Liver (tissue), 9 donors: ENCODE results near the gene BCL7C. TPM values are rescaled to one million over a fixed set of nuclear protein-coding genes. Genes with fewer than 3 reads are reported as not detected.

ENCODE experiments used
- DNase-seq: peaks from one replicate; pipeline ENCODE4 v3.0.0-alpha.2; 2017; ENCODE audit warnings: low spot score
- H3K27ac ChIP-seq, 2 donors: one replicate each; pipeline ENCODE4 v1.7.0; 2013; ENCODE audit warnings: inconsistent platforms in 2 of 2, low read length in 2 of 2, control low read depth in 1 of 2, low read depth in 1 of 2, mild to moderate bottlenecking in 1 of 2
- H3K27me3 ChIP-seq, 4 donors: one replicate each; pipeline versions ENCODE4 v1.6.1 to v1.7.0; 2013; ENCODE audit warnings: low read length in 3 of 4, inconsistent platforms in 1 of 4, mild to moderate bottlenecking in 1 of 4, moderate library complexity in 1 of 4; ENCODE audit not compliant: control insufficient read depth in 4 of 4, insufficient read depth in 4 of 4
- H3K36me3 ChIP-seq, 4 donors: one replicate each; pipeline versions ENCODE4 v1.6.1 to v1.7.0; 2013; ENCODE audit warnings: low read length in 3 of 4, mild to moderate bottlenecking in 3 of 4, low read depth in 1 of 4, moderate library complexity in 1 of 4; ENCODE audit not compliant: control insufficient read depth in 4 of 4, insufficient read depth in 3 of 4
- H3K4me1 ChIP-seq, 4 donors: one replicate each; pipeline versions ENCODE4 v1.6.1 to v1.7.0; 2013; ENCODE audit warnings: low read length in 3 of 4, mild to moderate bottlenecking in 3 of 4, moderate library complexity in 1 of 4; ENCODE audit not compliant: control insufficient read depth in 4 of 4, insufficient read depth in 4 of 4
- H3K4me3 ChIP-seq, 3 donors: one replicate each; pipeline versions ENCODE4 v1.6.1 to v1.7.0; 2013; ENCODE audit warnings: low read length in 3 of 3, control low read depth in 1 of 3, low read depth in 1 of 3, mild to moderate bottlenecking in 1 of 3
- H3K9ac ChIP-seq, 2 donors: one replicate each; pipeline ENCODE4 v1.7.0; 2013; ENCODE audit warnings: low read length in 2 of 2, mild to moderate bottlenecking in 2 of 2, moderate library complexity in 2 of 2, control low read depth in 1 of 2, low read depth in 1 of 2
- H3K9me3 ChIP-seq, 4 donors: one replicate each; pipeline versions ENCODE4 v1.6.1 to v1.7.0; 2013; ENCODE audit warnings: low read length in 3 of 4; ENCODE audit not compliant: control insufficient read depth in 4 of 4
- EGR1 ChIP-seq, 2 donors: IDR thresholded peaks; 2 replicates each; pipeline ENCODE4 v1.6.1; 2016 to 2018; ENCODE audit warnings: antibody characterized with exemption in 2 of 2, low read depth in 2 of 2
- FOXA1 ChIP-seq: IDR thresholded peaks from 2 replicates; pipeline ENCODE4 v1.6.1; 2016; ENCODE audit warnings: antibody characterized with exemption
- FOXA2 ChIP-seq: IDR thresholded peaks from 2 replicates; pipeline ENCODE4 v1.6.1; 2016; ENCODE audit warnings: antibody characterized with exemption
- GABPA ChIP-seq, 2 donors: IDR thresholded peaks in 1 of 2; conservative IDR thresholded peaks in 1 of 2; 2 replicates each; pipeline ENCODE4 v1.6.1; 2016; ENCODE audit warnings: antibody characterized with exemption in 2 of 2, mild to moderate bottlenecking in 1 of 2, moderate library complexity in 1 of 2
- HNF4A ChIP-seq, 2 donors: conservative IDR thresholded peaks; 2 replicates each; pipeline ENCODE4 v1.6.1; 2016; ENCODE audit warnings: antibody characterized with exemption in 2 of 2, mild to moderate bottlenecking in 2 of 2
- HNF4G ChIP-seq: IDR thresholded peaks from 2 replicates; pipeline ENCODE4 v1.6.1; 2016; ENCODE audit warnings: antibody characterized with exemption
- JUND ChIP-seq, 2 donors: IDR thresholded peaks; 2 replicates each; pipeline ENCODE4 v1.6.1; 2016; ENCODE audit warnings: antibody characterized with exemption in 2 of 2
- NR2F2 ChIP-seq: IDR thresholded peaks from 2 replicates; pipeline ENCODE4 v1.6.1; 2016; ENCODE audit warnings: antibody characterized with exemption
- RAD21 ChIP-seq, 2 donors: IDR thresholded peaks; 2 replicates each; pipeline ENCODE4 v1.6.1; 2016; ENCODE audit warnings: antibody characterized with exemption in 2 of 2, mild to moderate bottlenecking in 2 of 2
- RXRA ChIP-seq, 2 donors: IDR thresholded peaks; 2 replicates each; pipeline ENCODE4 v1.6.1; 2017 to 2018; ENCODE audit warnings: antibody characterized with exemption in 2 of 2, mild to moderate bottlenecking in 1 of 2
- SP1 ChIP-seq: IDR thresholded peaks from 2 replicates; pipeline ENCODE4 v1.6.1; 2018; ENCODE audit warnings: antibody characterized with exemption, mild to moderate bottlenecking
- TAF1 ChIP-seq: conservative IDR thresholded peaks from 2 replicates; pipeline ENCODE4 v1.6.1; 2016; ENCODE audit warnings: antibody characterized with exemption, mild to moderate bottlenecking
- YY1 ChIP-seq: IDR thresholded peaks from 2 replicates; pipeline ENCODE4 v1.6.1; 2016; ENCODE audit warnings: antibody characterized with exemption, mild to moderate bottlenecking
- ZBTB33 ChIP-seq: IDR thresholded peaks from 2 replicates; pipeline ENCODE4 v1.6.1; 2016; ENCODE audit warnings: antibody characterized with exemption
- WGBS: extraction: QIAGEN DNeasy Blood & Tissue Kit; methylation state at CpG from one replicate; pipeline ENCODE4 v1.1.7; 2013; 5-methylcytosine and 5-hydroxymethylcytosine counted together
- polyA plus RNA-seq, 2 donors: library from polyadenylated mRNA; stranded (reverse) in 1 of 2; unstranded in 1 of 2; fragments of 200-250 nt in 1 of 2; fragments of >200 nt in 1 of 2; fragmentation: Nextera tagmentation in 1 of 2; extraction: Ambion mirVana in 1 of 2; gene quantifications; one replicate each; pipeline versions ENCODE4 v1.2.1 to v1.2.3, GENCODE V29; 2013 to 2015
- total RNA-seq, 2 donors: library from RNA; depleted of rRNA; stranded (reverse); fragments of >200 nt; gene quantifications; one replicate each; pipeline ENCODE4 v1.2.3, GENCODE V29; 2014
- TF ChIP-seq, protein P1 (sequence below): IDR thresholded peaks from 2 replicates; pipeline ENCODE4 v1.6.1; 2016; ENCODE audit warnings: antibody characterized with exemption
- TF ChIP-seq, protein P2 (sequence below): IDR thresholded peaks from 2 replicates; pipeline ENCODE4 v1.6.1; 2016; ENCODE audit warnings: antibody characterized with exemption
- TF ChIP-seq, protein P3 (sequence below): fragments of 150-350 bp; IDR thresholded peaks from 2 replicates; pipeline ENCODE4 v1.5.1; 2017; ENCODE audit warnings: improper control_type of control experiment, low read depth, low read length; ENCODE audit not compliant: missing input control
- TF ChIP-seq, protein P4 (sequence below): IDR thresholded peaks from 2 replicates; pipeline ENCODE4 v1.6.1; 2016; ENCODE audit warnings: antibody characterized with exemption, mild to moderate bottlenecking
- donor health status: healthy.
- donor health status: healthy.
- donor health status: healthy.
- donor health status: healthy.
- donor health status: healthy.

The BCL7C gene
- total and polyA plus RNA-seq, 4 donors, result 3.4 to 7.1 (median 5.5) TPM

GRCh38 chr16:30930160-30930571 is 36.3 kb upstream of the BCL7C start:
- TF ChIP-seq NR2F2, result no peak
- TF ChIP-seq TAF1, result no peak
- TF ChIP-seq EGR1 (IDR thresholded peaks at IDR 0.05; ENCODE audit: low read depth in 2 of 2), result no peak
- no peak for TF ChIP-seq YY1
- no peak for TF ChIP-seq RAD21 (IDR thresholded peaks at IDR 0.05)
- no peak for TF ChIP-seq HNF4A (conservative IDR thresholded peaks at IDR 0.05)
- TF ChIP-seq, protein P1, sequence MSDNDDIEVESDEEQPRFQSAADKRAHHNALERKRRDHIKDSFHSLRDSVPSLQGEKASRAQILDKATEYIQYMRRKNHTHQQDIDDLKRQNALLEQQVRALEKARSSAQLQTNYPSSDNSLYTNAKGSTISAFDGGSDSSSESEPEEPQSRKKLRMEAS, result no peak
- TF ChIP-seq, protein P2, sequence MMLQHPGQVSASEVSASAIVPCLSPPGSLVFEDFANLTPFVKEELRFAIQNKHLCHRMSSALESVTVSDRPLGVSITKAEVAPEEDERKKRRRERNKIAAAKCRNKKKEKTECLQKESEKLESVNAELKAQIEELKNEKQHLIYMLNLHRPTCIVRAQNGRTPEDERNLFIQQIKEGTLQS, result no peak
- TF ChIP-seq HNF4G, result no peak
- no peak for TF ChIP-seq JUND (IDR thresholded peaks at IDR 0.05)
- TF ChIP-seq ZBTB33, result no peak
- TF ChIP-seq FOXA2, result no peak
- TF ChIP-seq RXRA (IDR thresholded peaks at IDR 0.05), result no peak
- no peak for TF ChIP-seq GABPA (IDR thresholded peaks at IDR 0.05 in 1 of 2, conservative IDR thresholded peaks at IDR 0.05 in 1 of 2)
- TF ChIP-seq, protein P3, sequence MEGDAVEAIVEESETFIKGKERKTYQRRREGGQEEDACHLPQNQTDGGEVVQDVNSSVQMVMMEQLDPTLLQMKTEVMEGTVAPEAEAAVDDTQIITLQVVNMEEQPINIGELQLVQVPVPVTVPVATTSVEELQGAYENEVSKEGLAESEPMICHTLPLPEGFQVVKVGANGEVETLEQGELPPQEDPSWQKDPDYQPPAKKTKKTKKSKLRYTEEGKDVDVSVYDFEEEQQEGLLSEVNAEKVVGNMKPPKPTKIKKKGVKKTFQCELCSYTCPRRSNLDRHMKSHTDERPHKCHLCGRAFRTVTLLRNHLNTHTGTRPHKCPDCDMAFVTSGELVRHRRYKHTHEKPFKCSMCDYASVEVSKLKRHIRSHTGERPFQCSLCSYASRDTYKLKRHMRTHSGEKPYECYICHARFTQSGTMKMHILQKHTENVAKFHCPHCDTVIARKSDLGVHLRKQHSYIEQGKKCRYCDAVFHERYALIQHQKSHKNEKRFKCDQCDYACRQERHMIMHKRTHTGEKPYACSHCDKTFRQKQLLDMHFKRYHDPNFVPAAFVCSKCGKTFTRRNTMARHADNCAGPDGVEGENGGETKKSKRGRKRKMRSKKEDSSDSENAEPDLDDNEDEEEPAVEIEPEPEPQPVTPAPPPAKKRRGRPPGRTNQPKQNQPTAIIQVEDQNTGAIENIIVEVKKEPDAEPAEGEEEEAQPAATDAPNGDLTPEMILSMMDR, result no peak
- TF ChIP-seq, protein P4, sequence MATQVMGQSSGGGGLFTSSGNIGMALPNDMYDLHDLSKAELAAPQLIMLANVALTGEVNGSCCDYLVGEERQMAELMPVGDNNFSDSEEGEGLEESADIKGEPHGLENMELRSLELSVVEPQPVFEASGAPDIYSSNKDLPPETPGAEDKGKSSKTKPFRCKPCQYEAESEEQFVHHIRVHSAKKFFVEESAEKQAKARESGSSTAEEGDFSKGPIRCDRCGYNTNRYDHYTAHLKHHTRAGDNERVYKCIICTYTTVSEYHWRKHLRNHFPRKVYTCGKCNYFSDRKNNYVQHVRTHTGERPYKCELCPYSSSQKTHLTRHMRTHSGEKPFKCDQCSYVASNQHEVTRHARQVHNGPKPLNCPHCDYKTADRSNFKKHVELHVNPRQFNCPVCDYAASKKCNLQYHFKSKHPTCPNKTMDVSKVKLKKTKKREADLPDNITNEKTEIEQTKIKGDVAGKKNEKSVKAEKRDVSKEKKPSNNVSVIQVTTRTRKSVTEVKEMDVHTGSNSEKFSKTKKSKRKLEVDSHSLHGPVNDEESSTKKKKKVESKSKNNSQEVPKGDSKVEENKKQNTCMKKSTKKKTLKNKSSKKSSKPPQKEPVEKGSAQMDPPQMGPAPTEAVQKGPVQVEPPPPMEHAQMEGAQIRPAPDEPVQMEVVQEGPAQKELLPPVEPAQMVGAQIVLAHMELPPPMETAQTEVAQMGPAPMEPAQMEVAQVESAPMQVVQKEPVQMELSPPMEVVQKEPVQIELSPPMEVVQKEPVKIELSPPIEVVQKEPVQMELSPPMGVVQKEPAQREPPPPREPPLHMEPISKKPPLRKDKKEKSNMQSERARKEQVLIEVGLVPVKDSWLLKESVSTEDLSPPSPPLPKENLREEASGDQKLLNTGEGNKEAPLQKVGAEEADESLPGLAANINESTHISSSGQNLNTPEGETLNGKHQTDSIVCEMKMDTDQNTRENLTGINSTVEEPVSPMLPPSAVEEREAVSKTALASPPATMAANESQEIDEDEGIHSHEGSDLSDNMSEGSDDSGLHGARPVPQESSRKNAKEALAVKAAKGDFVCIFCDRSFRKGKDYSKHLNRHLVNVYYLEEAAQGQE, result no peak
- no peak for TF ChIP-seq FOXA1
- no peak for TF ChIP-seq SP1
- no peaks in the 10 kb centered on the region for H3K27me3 ChIP-seq
- no peak for DNase-seq
- no peak overlapping the region for H3K27ac ChIP-seq
- H3K9me3 ChIP-seq, result no peaks in the 10 kb centered on the region
- no peak overlapping the region for H3K9ac ChIP-seq
- no peaks in the 10 kb centered on the region for H3K4me1 ChIP-seq
- H3K36me3 ChIP-seq, result peaks cover 4 to 12% (median 5%) of the 10 kb centered on the region in 4 donors
- 95% methylated on average over 35 of the region's 35 CpGs for WGBS
- no peak overlapping the region for H3K4me3 ChIP-seq
